ENCODE results near the gene LARP1.

The LARP1 gene

GRCh38 chr5:154723740-154724505, 31.3 kb upstream of the LARP1 start:
- TF ChIP-seq TCF12 (IDR thresholded peaks at IDR 0.05; ENCODE audit: low read depth), result no peak
- TF ChIP-seq NFIC (IDR thresholded peaks at IDR 0.05), result no peak
- TF ChIP-seq ZBTB7A (IDR thresholded peaks at IDR 0.05; ENCODE audit: low read depth), result no peak
- no peak for TF ChIP-seq EP300 (IDR thresholded peaks at IDR 0.05; ENCODE audit: borderline replicate concordance)
- TF ChIP-seq FOXM1 (IDR thresholded peaks at IDR 0.05; ENCODE audit: borderline replicate concordance, low read depth), result no peak
- TF ChIP-seq TAF1 (IDR thresholded peaks at IDR 0.05; ENCODE audit: low read depth), result no peak
- no peak for TF ChIP-seq CEBPB (IDR thresholded peaks at IDR 0.05)

GRCh38 chr5:154727361-154727760, 27.8 kb upstream of the LARP1 start:
- TF ChIP-seq CEBPB (IDR thresholded peaks at IDR 0.05), result no peak
- TF ChIP-seq TAF1 (IDR thresholded peaks at IDR 0.05; ENCODE audit: low read depth), result no peak
- no peak for TF ChIP-seq EGR1 (IDR thresholded peaks at IDR 0.05)
- TF ChIP-seq REST (IDR thresholded peaks at IDR 0.05; ENCODE audit: low read depth), result no peak
- TF ChIP-seq NFIC (IDR thresholded peaks at IDR 0.05), result no peak
- TF ChIP-seq RAD21 (IDR thresholded peaks at IDR 0.05; ENCODE audit: low read depth), result no peak
- TF ChIP-seq FOXM1 (IDR thresholded peaks at IDR 0.05; ENCODE audit: borderline replicate concordance, low read depth), result no peak
- no peak for TF ChIP-seq TEAD4 (IDR thresholded peaks at IDR 0.05)
- TF ChIP-seq YY1 (IDR thresholded peaks at IDR 0.05; ENCODE audit: low read depth), result no peak
- TF ChIP-seq MAX (IDR thresholded peaks at IDR 0.05), result no peak
- no peak for TF ChIP-seq TCF12 (IDR thresholded peaks at IDR 0.05; ENCODE audit: low read depth)
- no peak for TF ChIP-seq ZBTB7A (IDR thresholded peaks at IDR 0.05; ENCODE audit: low read depth)
- no peak for TF ChIP-seq USF1 (IDR thresholded peaks at IDR 0.05)
- no peak for TF ChIP-seq CREB1 (IDR thresholded peaks at IDR 0.05; ENCODE audit: low read depth)

- TF ChIP-seq TCF12 (IDR thresholded peaks at IDR 0.05; ENCODE audit: low read depth) (no peak), ZBTB7A (IDR thresholded peaks at IDR 0.05; ENCODE audit: low read depth) (no peak), TEAD4 (IDR thresholded peaks at IDR 0.05) (no peak), CEBPB (IDR thresholded peaks at IDR 0.05) (no peak), EP300 (IDR thresholded peaks at IDR 0.05; ENCODE audit: borderline replicate concordance) (no peak), NFIC (IDR thresholded peaks at IDR 0.05) (no peak)
Observed at GRCh38 chr5:154728939-154729588, 26.1 kb upstream of the LARP1 start.

- TF ChIP-seq YY1 (IDR thresholded peaks at IDR 0.05; ENCODE audit: low read depth) (no peak), TAF1 (IDR thresholded peaks at IDR 0.05; ENCODE audit: low read depth) (no peak), EP300 (IDR thresholded peaks at IDR 0.05; ENCODE audit: borderline replicate concordance) (no peak), CREB1 (IDR thresholded peaks at IDR 0.05; ENCODE audit: low read depth) (no peak), CEBPB (IDR thresholded peaks at IDR 0.05) (no peak), RAD21 (IDR thresholded peaks at IDR 0.05; ENCODE audit: low read depth) (no peak), NFIC (IDR thresholded peaks at IDR 0.05) (0 out of 2 replicates have a peak, but pooled peaks have one; percentile 22)
Observed at GRCh38 chr5:154729613-154730012, 25.6 kb upstream of the LARP1 start.

- no peak for TF ChIP-seq TAF1 (IDR thresholded peaks at IDR 0.05; ENCODE audit: low read depth)
- no peak for TF ChIP-seq REST (IDR thresholded peaks at IDR 0.05; ENCODE audit: low read depth)
- no peak for TF ChIP-seq EGR1 (IDR thresholded peaks at IDR 0.05)
- TF ChIP-seq TEAD4 (IDR thresholded peaks at IDR 0.05), result no peak
- no peak for TF ChIP-seq TCF12 (IDR thresholded peaks at IDR 0.05; ENCODE audit: low read depth)
- TF ChIP-seq RAD21 (IDR thresholded peaks at IDR 0.05; ENCODE audit: low read depth), result no peak
- no peak for TF ChIP-seq FOXM1 (IDR thresholded peaks at IDR 0.05; ENCODE audit: borderline replicate concordance, low read depth)
- TF ChIP-seq CREB1 (IDR thresholded peaks at IDR 0.05; ENCODE audit: low read depth), result no peak
Observed at GRCh38 chr5:154732212-154732611, 23.0 kb upstream of the LARP1 start.

GRCh38 chr5:154734370-154735248, 20.6 kb upstream of the LARP1 start:
- TF ChIP-seq TEAD4 (IDR thresholded peaks at IDR 0.05) (no peak), CREB1 (IDR thresholded peaks at IDR 0.05; ENCODE audit: low read depth) (no peak), YY1 (IDR thresholded peaks at IDR 0.05; ENCODE audit: low read depth) (no peak), NFIC (IDR thresholded peaks at IDR 0.05) (no peak), RAD21 (IDR thresholded peaks at IDR 0.05; ENCODE audit: low read depth) (no peak), MAX (IDR thresholded peaks at IDR 0.05) (no peak), ZBTB7A (IDR thresholded peaks at IDR 0.05; ENCODE audit: low read depth) (no peak), TCF12 (IDR thresholded peaks at IDR 0.05; ENCODE audit: low read depth) (no peak), TAF1 (IDR thresholded peaks at IDR 0.05; ENCODE audit: low read depth) (no peak), EP300 (IDR thresholded peaks at IDR 0.05; ENCODE audit: borderline replicate concordance) (no peak)

Data from Ishikawa (cell line).